ENCODE results near the gene DCUN1D5.
"Not testable (repeated sequence)": the region's sequence is repeated elsewhere in the genome, so short reads cannot be mapped to it uniquely, and the experiment has no call there.

Gene DCUN1D5

DNA sequence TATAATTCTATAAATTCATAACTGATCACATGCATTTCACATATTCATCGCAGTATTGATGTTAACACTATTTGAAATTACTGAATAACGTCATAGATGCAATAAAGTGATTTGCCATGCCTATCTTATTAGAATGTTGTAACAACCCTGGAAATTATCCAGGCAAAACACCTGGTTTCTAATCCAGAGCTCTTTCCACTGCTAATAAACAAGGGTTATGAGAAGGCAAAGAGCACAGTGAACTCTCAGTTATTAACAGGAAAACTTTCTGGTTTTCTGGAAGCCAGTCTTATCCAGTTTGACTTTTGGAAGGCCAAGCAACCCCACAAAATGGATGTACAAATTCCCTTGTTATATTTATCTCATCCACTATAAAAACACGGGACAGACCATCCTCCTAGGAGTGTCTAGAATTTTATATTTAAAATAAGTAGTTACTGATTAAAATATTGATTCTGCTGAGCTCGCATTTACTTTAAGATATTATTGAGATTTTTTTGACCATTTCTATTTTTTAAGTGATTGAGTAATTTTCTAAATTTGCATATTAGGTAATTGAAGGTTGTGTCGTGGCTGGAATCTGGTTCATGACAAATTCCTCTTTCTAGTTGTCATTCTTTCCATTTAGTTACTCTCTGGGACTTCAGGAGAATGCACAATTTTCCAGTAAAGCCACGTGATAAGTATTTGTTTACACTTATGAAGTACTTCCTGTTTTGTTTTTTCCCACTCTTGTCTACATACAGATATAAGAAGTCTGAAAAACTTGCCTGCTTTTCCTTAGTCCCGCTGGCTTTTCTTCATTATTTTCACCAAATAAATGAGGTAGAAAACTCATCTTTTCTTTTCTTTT is 47.9 kb downstream of the DCUN1D5 start:
- no peak for DNase-seq (ENCODE audit: extremely low read depth, low read depth)
- TF ChIP-seq, protein P1, sequence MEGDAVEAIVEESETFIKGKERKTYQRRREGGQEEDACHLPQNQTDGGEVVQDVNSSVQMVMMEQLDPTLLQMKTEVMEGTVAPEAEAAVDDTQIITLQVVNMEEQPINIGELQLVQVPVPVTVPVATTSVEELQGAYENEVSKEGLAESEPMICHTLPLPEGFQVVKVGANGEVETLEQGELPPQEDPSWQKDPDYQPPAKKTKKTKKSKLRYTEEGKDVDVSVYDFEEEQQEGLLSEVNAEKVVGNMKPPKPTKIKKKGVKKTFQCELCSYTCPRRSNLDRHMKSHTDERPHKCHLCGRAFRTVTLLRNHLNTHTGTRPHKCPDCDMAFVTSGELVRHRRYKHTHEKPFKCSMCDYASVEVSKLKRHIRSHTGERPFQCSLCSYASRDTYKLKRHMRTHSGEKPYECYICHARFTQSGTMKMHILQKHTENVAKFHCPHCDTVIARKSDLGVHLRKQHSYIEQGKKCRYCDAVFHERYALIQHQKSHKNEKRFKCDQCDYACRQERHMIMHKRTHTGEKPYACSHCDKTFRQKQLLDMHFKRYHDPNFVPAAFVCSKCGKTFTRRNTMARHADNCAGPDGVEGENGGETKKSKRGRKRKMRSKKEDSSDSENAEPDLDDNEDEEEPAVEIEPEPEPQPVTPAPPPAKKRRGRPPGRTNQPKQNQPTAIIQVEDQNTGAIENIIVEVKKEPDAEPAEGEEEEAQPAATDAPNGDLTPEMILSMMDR (IDR thresholded peaks at IDR 0.05; ENCODE audit: low read depth, low read length) = no peak

DNA sequence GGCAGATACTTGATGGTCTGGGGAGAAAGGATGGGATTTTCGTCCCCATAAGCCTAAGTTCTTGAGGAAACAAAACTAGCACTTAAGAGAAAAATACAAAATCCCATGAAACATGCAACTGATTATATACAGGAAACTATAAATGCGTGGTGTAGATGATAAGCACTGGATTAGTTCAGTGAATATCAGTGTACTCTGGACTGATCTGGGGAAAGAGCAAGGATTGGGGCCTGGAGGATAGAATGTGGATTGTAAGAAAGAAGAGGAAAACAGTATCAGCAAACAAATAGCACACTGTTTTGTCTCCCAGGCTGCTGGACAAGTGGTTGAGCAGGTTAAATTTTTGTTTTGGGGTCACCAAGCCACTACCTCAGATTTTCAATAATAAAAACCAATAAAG is 49.8 kb downstream of the DCUN1D5 start:
- DNase-seq (ENCODE audit: extremely low read depth, low read depth) = no peak
- TF ChIP-seq, protein P1 (IDR thresholded peaks at IDR 0.05; ENCODE audit: low read depth, low read length) = no peak

DNA sequence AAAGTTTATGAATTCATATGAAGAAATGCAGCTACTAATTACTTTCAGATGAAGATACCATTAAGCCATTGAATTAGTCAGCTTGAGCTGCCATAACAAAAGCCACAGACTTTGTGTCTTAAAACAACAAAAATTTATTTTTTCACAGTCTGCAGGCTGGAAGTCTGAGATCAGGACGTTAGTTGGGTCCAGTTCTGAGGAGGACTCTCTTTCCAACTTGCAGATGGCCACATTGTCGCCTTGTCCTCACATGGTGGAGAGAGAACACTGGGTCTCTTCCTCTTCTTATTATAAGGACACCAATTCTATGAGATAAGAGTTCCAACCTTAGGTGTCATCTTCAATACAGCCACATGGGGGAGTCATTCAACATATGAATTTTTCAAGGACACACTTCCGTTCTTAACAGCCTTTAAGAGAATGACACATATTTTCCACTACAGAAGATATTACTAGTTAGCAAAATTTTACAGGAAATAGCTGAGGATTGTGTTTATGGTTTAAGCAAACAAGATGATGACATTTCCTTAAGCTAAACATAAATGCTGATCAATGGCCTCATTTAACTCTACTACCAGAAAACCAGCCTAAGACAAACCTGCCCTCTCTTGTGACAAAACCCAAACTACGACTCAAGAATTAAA is 56.0 kb downstream of the DCUN1D5 start:
- TF ChIP-seq, protein P1 (IDR thresholded peaks at IDR 0.05; ENCODE audit: low read depth, low read length) = peak; percentile 46
- peak; percentile 49 for DNase-seq (ENCODE audit: extremely low read depth, low read depth)

DNA sequence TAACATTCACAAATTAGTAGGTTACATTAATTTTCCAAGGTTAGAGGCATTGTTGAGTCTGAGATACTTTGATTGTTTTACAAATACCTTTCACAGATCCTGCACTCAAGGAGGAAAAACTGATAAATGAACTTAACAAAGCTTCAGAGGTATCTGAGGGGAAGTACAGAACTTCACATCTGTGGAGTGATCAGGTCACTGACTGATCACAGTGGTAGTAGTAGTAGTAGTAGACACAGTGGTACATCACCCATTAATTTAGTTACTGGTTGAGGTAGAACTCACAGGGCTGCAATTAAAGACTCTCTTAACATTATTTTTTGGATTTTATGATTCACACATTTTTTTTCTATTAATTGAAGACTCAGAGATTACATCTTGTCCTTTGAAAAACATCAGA is 56.7 kb downstream of the DCUN1D5 start:
- TF ChIP-seq, protein P1 (IDR thresholded peaks at IDR 0.05; ENCODE audit: low read depth, low read length) = no peak
- no peak for DNase-seq (ENCODE audit: extremely low read depth, low read depth)

DNA sequence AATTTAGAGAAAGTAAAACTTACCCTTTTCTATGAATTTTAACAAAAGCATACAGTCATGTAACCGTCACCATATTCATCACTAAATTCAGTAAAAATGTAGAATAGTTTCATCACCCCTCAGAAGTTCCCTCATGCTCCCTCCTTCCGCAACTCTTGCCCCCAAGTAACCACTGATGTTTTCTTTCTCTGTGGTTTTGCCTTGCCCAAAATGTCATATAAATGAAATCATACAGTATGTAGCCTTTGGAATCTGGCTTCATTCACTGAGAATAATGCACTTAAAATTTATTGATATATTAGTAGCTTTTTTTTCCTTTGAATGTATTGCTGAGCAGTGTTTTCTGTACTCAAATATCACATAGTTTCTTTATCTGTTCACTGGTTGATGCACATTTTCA is 60.1 kb downstream of the DCUN1D5 start:
- TF ChIP-seq, protein P1 (IDR thresholded peaks at IDR 0.05; ENCODE audit: low read depth, low read length) = no peak
- DNase-seq (ENCODE audit: extremely low read depth, low read depth) = no peak

DNA sequence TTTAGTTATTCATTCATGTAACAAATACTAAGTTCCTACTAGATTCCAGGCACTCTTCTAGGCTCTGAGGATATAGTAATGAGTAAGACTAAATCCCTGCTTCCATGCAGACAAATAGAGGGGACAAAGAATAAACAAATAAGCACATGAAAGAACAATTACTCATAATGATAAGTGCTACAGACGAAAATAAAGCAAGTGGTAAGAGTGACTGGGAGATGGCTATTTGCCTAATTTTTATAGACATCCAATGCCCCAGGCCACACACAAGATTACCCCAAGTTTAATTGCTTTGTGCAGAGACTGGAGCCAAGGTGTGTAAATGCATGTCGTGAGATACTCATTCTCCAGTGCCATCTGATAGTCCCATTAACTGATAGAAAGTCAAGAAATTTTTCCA is 62.6 kb downstream of the DCUN1D5 start:
- no peak for DNase-seq (ENCODE audit: extremely low read depth, low read depth)
- TF ChIP-seq, protein P1 (IDR thresholded peaks at IDR 0.05; ENCODE audit: low read depth, low read length) = no peak

DNA sequence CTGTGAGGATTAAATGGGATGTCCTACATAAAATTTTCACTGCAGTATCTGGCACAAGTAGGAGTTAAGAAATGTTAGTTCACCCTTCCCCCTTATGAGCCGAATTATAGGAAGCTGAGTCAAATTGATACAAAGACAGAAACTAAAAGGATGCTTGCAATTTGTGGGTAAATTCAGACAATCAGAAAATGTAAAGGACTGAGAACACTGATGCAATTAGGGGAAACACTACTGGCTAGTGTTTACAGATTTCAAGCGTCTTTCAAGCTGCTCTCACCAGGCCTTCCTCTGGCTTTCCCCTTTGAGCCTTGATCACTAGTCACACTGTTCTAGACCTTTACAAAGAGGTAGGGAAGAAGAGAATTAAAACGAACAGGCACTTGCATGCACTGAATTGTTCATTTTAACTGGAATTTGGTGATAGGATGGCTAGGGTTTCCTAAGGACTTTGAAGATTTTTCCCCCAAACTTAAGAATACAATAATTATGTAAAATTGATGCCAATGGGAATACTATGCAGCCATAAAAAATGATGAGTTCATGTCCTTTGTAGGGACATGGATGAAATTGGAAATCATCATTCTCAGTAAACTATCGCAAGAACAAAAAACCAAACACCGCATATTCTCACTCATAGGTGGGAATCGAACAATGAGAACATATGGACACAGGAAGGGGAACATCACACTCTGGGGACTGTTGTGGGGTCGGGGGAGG is 63.5 kb downstream of the DCUN1D5 start:
- not testable (repeated sequence) for DNase-seq (ENCODE audit: extremely low read depth, low read depth)
